D721Med (cell line): ENCODE measurements around the gene LPP.

Experiments used
- DNase-seq: peaks from one replicate; pipeline ENCODE4 v3.0.0; 2011; ENCODE audit warnings: low spot score; ENCODE audit not compliant: insufficient read length
- FAIRE-seq: peaks from 2 replicates; lab custom pipeline; 2011; peaks lifted over from hg19 to GRCh38; lab: Jason Lieb, UNC
- TF ChIP-seq, protein P1 (sequence below): IDR thresholded peaks from 2 replicates; pipeline ENCODE4 v1.5.1; 2012; ENCODE audit warnings: mild to moderate bottlenecking, control low read depth; ENCODE audit not compliant: insufficient read depth; ENCODE audit errors: missing control alignments

Gene LPP

DNA sequence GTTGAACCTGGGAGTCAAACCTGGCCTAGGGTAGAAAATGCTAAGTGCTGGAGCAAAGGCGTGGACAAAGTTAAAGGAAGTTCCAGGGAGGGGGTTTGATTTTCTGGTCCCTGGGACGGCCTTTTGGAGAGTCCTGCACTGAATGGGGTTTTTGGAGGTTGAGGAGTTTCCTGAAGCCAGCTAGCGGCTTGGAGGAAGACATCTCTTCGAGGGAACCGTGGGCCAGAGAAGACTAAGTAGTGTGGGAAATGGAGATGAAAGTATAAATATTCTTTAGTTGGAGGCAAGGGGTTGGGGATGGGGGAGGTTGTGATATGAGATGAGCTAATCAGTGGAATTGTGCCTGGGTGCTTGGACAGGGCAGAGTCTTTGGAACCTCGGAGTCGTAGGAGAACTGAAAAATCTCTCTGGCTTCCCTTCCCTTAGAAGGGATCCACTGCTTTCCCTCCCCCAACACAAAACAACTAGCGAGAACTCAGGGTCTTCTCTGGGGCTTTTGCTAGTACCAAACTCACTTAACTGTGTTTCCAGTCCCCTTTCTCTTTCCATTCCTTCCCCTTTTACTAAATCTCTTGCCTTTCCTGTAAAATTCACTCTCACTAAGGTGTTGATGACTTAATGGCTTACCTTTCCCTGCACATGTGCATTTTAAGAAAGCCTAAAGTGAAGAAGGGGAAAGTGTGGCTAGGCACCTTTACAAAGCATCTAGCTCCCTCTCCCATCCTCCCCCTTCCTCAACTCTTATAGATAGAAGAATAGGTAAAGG lies 1.0 kb downstream of the LPP start:
- TF ChIP-seq, protein P1, sequence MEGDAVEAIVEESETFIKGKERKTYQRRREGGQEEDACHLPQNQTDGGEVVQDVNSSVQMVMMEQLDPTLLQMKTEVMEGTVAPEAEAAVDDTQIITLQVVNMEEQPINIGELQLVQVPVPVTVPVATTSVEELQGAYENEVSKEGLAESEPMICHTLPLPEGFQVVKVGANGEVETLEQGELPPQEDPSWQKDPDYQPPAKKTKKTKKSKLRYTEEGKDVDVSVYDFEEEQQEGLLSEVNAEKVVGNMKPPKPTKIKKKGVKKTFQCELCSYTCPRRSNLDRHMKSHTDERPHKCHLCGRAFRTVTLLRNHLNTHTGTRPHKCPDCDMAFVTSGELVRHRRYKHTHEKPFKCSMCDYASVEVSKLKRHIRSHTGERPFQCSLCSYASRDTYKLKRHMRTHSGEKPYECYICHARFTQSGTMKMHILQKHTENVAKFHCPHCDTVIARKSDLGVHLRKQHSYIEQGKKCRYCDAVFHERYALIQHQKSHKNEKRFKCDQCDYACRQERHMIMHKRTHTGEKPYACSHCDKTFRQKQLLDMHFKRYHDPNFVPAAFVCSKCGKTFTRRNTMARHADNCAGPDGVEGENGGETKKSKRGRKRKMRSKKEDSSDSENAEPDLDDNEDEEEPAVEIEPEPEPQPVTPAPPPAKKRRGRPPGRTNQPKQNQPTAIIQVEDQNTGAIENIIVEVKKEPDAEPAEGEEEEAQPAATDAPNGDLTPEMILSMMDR, result no peak
- FAIRE-seq (no peak), DNase-seq (no peak)

DNA sequence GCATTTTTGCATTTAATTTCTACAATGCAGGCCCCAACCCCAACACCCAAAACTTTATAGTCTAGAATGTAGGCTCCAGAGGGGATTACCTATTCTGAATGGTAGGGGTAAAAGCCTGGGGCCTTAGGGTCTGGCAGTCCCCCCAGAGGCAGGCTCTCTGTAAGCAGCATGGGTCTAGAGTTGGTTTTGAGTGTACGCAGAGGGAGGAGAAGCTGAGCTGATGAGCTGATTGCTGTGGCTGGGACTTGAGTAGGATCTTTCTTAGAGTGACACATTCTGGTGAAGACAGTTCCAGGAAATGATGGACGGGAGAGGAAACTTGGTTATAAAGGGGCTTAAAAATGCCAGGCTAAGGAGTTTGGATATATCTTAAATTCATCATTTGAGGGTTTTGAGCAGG lies 2.1 kb downstream of the LPP start:
- DNase-seq (no peak), FAIRE-seq (no peak)
- TF ChIP-seq, protein P1, result no peak

DNA sequence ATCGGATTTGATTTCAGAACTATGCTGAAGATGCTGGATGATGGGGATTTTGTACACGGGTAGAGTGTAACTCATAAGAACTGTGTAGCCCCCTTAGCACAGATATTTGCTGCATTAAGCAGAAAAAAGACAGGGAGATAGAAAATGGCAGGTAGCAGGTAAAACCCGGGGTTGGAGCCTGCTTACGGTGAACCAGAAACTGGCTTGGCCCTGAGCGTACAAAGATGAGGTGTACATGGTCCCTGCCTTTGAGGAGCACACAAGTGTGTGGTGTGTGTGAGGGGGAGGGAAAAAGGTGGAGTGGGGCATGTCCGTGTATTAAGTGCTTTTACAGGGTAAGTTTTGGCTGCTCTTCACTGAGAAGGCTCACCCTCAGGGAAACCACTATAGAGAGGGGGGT lies 3.5 kb downstream of the LPP start:
- TF ChIP-seq, protein P1, result no peak
- no peak for DNase-seq
- FAIRE-seq, result no peak

DNA sequence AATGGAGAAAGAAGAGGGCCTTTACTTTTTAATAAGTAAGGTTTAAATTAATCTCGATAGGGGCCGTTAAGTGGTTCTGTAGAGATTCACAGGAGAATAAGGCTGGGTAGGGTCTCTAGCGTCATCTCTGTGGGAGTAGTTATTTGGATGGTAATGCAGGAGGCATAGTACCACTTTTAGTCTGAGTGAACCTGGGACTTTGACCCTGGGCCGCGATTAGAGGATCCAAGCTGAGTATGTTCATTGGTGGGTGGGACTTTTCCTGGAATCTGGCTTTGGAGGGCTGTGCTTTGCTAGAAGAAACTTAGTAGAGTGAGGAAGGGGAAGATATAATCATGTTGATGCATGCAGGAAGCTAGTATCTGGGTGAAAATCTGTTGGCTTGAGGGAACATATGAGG lies 4.0 kb downstream of the LPP start:
- FAIRE-seq, result no peak
- no peak for DNase-seq
- TF ChIP-seq, protein P1, result no peak

DNA sequence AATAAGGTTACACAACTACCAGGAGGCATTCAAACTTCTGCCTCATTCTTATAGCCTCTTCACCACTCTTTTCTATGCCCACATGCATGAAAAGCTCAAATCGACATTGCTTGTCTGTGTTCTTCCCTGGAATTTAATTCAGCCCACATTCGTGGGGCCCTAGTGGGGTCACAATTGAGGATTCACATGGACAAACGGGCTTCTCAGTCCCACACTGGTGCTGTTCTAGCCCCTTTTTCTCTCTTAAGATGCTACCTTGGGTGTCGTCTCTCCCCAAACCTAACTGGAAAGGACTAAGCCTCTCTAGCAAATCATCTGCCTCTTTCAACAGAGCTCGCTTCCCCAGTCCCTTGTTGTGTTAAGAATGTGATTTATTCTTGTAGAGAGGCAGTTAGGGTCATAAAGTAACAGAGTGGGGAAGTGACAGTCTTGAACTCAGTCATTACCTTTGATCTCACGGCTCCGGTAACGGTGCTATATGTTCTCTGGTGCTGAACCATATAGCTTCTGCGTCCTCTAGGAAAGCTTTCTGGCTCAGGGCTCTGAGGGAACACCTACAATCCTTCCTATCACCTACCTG lies 4.9 kb downstream of the LPP start:
- TF ChIP-seq, protein P1, result no peak
- no peak for FAIRE-seq
- no peak for DNase-seq

DNA sequence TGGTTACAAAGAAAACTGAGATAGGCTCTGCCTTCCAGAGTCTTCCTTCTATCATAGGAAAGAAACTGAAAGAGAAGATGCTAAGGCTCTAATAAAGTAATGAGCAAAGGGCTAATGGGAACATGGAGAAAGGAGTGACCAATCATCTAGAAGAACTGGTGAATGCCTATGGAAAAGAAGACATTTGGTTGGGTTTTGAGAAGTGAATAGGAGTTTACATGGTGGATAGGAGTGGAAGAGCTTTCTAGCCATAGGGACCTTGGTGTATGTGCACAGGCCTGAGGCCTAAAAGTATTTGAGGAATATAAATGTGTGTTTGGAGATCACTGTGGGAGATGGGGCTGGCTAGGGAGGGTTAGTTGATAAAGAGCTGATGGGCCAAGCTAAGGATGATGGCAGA lies 6.8 kb downstream of the LPP start:
- no peak for DNase-seq
- TF ChIP-seq, protein P1, result no peak
- FAIRE-seq, result no peak

DNA sequence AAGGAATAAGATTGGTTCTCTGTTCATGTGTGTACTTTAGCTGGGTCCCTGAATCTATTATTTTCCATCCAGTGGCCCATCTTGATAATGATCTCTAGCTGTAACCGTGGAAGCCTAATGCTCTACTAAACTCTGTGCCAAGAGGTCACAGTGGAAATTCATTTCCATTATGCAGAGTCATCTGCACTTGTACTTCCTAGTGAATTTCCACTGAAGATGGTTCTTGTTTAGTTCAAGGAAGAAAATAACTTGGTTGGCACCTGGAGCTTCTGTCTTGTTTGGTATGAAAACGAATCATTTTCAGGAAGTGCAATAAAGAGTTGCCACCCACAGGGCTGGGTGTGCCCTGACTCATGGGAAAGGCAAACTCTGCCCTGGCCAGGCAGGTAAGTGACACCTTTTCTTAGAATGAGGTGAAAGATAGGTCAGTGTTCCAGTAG lies 10.3 kb downstream of the LPP start:
- TF ChIP-seq, protein P1, result no peak
- FAIRE-seq (no peak), DNase-seq (no peak)
